Astrocyte (in vitro differentiated cells and primary cell): ENCODE measurements around the gene VKORC1L1. TPM values are rescaled to one million over a fixed set of nuclear protein-coding genes. Genes with fewer than 3 reads are reported as not detected.
"Not testable (repeated sequence)": the region's sequence is repeated elsewhere in the genome, so short reads cannot be mapped to it uniquely, and the experiment has no call there.

Experiments
- DNase-seq: peaks from one replicate; pipeline ENCODE4 v3.0.0-alpha.2; 2010; ENCODE audit warnings: low read depth
- FAIRE-seq: peaks from 2 replicates; lab custom pipeline; 2011; peaks lifted over from hg19 to GRCh38; lab: Jason Lieb, UNC
- H2AFZ ChIP-seq: 2 replicates; pipeline ENCODE4 v1.6.0; 2012; ENCODE audit warnings: low read depth, low read length, inconsistent platforms
- H3K27ac ChIP-seq: 2 replicates; pipeline ENCODE4 v1.5.1; 2011; ENCODE audit warnings: low read depth, low read length, inconsistent platforms
- H3K27me3 ChIP-seq: 2 replicates; pipeline ENCODE4 v1.6.0; 2011; ENCODE audit warnings: low read length, inconsistent platforms; ENCODE audit not compliant: insufficient read depth
- H3K36me3 ChIP-seq: 2 replicates; pipeline ENCODE4 v1.5.1; 2011; ENCODE audit warnings: low read length, inconsistent platforms; ENCODE audit not compliant: insufficient read depth
- H3K4me1 ChIP-seq: 2 replicates; pipeline ENCODE4 v1.5.1; 2011; ENCODE audit warnings: low read length, inconsistent platforms; ENCODE audit not compliant: insufficient read depth
- H3K4me2 ChIP-seq: 2 replicates; pipeline ENCODE4 v1.6.0; 2012; ENCODE audit warnings: low read length, inconsistent platforms
- H3K4me3 ChIP-seq: 2 replicates; pipeline ENCODE4 v1.5.1; 2011; ENCODE audit warnings: low read depth, mild to moderate bottlenecking, low read length, inconsistent platforms; ENCODE audit not compliant: insufficient read depth
- H3K79me2 ChIP-seq: 2 replicates; pipeline ENCODE4 v1.6.0; 2012; ENCODE audit warnings: mild to moderate bottlenecking, low read length, inconsistent platforms; ENCODE audit not compliant: insufficient read depth
- H3K9ac ChIP-seq: 2 replicates; pipeline ENCODE4 v1.6.0; 2012; ENCODE audit warnings: mild to moderate bottlenecking, low read length, inconsistent platforms
- H3K9me3 ChIP-seq: 2 replicates; pipeline ENCODE4 v1.5.1; 2012; ENCODE audit warnings: low read depth, mild to moderate bottlenecking, low read length, inconsistent platforms; ENCODE audit not compliant: insufficient read depth
- H4K20me1 ChIP-seq: 2 replicates; pipeline ENCODE4 v1.6.0; 2012; ENCODE audit warnings: low read length, inconsistent platforms; ENCODE audit not compliant: insufficient read depth
- H3K27ac Mint-ChIP-seq: one replicate; pipeline ENCODE4 v1.8.0; 2021; ENCODE audit warnings: mild to moderate bottlenecking, mixed read lengths; ENCODE audit not compliant: unreplicated experiment
- H3K27me3 Mint-ChIP-seq: one replicate; pipeline ENCODE4 v1.8.0; 2021; ENCODE audit warnings: low read depth, mixed read lengths; ENCODE audit not compliant: unreplicated experiment
- H3K36me3 Mint-ChIP-seq: one replicate; pipeline ENCODE4 v1.8.0; 2021; ENCODE audit warnings: low read depth, mixed read lengths; ENCODE audit not compliant: unreplicated experiment
- H3K4me1 Mint-ChIP-seq: one replicate; pipeline ENCODE4 v1.8.0; 2021; ENCODE audit warnings: low read depth, mixed read lengths; ENCODE audit not compliant: unreplicated experiment
- H3K4me3 Mint-ChIP-seq: one replicate; pipeline ENCODE4 v1.8.0; 2021; ENCODE audit warnings: mild to moderate bottlenecking, moderate library complexity, mixed read lengths; ENCODE audit not compliant: unreplicated experiment
- H3K9me3 Mint-ChIP-seq: one replicate; pipeline ENCODE4 v1.8.0; 2021; ENCODE audit warnings: mild to moderate bottlenecking, mixed read lengths; ENCODE audit not compliant: unreplicated experiment
- CTCF ChIP-seq: IDR thresholded peaks from 2 replicates; pipeline ENCODE4 v1.5.1; 2011; ENCODE audit warnings: low read depth, mild to moderate bottlenecking, inconsistent platforms, low read length, moderate library complexity; ENCODE audit not compliant: insufficient read depth
- EZH2 ChIP-seq: IDR thresholded peaks from 2 replicates; pipeline ENCODE4 v1.6.1; 2012; ENCODE audit warnings: mild to moderate bottlenecking, low read length, inconsistent platforms; ENCODE audit not compliant: insufficient read depth
- total RNA-seq: library from RNA; stranded (reverse); gene quantifications from 2 replicates; pipeline ENCODE4 v1.2.1, GENCODE V29; 2021

VKORC1L1 gene
- total RNA-seq, 1 donor from 2014 or later: 32.3 TPM

DNA sequence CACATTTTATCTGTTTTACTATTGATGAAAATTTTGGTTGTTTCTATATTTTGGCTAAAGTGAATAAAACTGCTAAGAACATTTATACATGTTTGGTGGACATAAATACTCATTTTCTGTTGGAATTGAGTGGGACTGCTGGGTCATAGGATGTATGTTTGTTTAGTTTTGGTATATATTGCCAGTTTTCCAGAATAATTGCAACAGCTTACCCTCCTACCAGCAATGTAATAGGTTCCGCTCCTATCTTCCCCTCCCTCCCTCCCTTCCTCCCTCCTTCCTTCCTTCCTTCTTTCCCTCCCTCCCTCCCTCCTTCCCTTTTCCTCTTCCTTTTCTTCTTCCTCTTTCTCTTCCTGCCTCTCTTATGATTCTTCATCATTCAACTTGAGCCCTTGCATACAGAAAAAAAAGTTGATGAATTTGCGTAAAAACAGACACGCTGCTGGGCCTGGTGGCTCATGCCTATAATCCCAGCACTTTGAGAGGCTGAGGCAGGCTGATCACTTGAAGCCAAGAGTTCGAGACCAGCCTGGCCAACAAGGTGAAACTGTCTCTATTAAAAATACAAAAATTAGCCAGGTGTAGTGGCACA lies 23.5 kb downstream of the VKORC1L1 start:
- Histone ChIP-seq H3K27me3 (no peaks in the 10 kb centered on the region), H3K36me3 (no peaks in the 10 kb centered on the region), H3K79me2 (peaks cover 16% of the 10 kb centered on the region), H3K4me3 (no peak overlapping the region), H3K4me2 (no peak overlapping the region), H3K4me1 (no peaks in the 10 kb centered on the region), H3K9ac (no peak overlapping the region), H3K9me3 (no peaks in the 10 kb centered on the region), H4K20me1 (peaks cover 4% of the 10 kb centered on the region), H3K27ac (no peak overlapping the region), H2AFZ (no peak overlapping the region)
- Mint-ChIP-seq H3K9me3 (no peaks in the 10 kb centered on the region), H3K4me1 (no peaks in the 10 kb centered on the region), H3K27ac (no peak overlapping the region), H3K36me3 (peaks cover 6% of the 10 kb centered on the region), H3K4me3 (no peak overlapping the region), H3K27me3 (no peaks in the 10 kb centered on the region)
- FAIRE-seq (no peak), DNase-seq (no peak)
- TF ChIP-seq CTCF: no peak
- TF ChIP-seq EZH2: no peak

DNA sequence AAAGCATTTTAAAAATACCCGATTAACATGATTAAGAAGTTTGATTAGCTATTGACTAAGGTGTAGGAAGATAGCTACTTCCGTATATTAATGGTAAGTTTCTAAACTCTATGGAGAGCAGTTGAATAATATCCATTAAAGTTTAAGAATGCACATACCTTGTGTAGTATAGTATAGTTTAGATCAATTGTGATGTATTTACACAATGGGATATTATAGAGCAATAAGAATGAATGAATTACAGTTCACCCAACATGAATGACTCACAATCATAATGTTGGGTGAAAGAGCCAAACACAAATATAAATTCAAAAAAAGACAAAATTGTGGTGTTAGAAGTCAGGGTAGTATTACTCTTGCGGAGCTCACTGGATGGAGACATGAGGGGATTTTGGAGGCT lies 24.4 kb downstream of the VKORC1L1 start:
- H4K20me1 ChIP-seq, H3K79me2 ChIP-seq, H3K9me3 ChIP-seq, H3K4me1 Mint-ChIP-seq, H3K9ac ChIP-seq, H3K27me3 ChIP-seq, H3K36me3 Mint-ChIP-seq, H3K4me2 ChIP-seq, DNase-seq, H3K36me3 ChIP-seq, H3K4me1 ChIP-seq, H3K4me3 ChIP-seq, H2AFZ ChIP-seq, H3K27me3 Mint-ChIP-seq, H3K27ac ChIP-seq, H3K27ac Mint-ChIP-seq, H3K4me3 Mint-ChIP-seq, H3K9me3 Mint-ChIP-seq: not testable (repeated sequence)
- peak; percentile 72 for FAIRE-seq

GRCh38 chr7:65898677-65899447 lies 26.0 kb downstream of the VKORC1L1 start:
- not testable (repeated sequence) for H2AFZ ChIP-seq, H3K36me3 ChIP-seq, H3K27me3 Mint-ChIP-seq, H3K27ac ChIP-seq, H3K79me2 ChIP-seq, H3K4me1 Mint-ChIP-seq, H3K4me2 ChIP-seq, H3K9ac ChIP-seq, FAIRE-seq, H3K9me3 Mint-ChIP-seq, H3K4me1 ChIP-seq, H3K4me3 ChIP-seq, H3K9me3 ChIP-seq, H3K27me3 ChIP-seq, H3K4me3 Mint-ChIP-seq, H4K20me1 ChIP-seq, H3K27ac Mint-ChIP-seq, DNase-seq
- peaks cover 12% of the 10 kb centered on the region for H3K36me3 Mint-ChIP-seq
